Medulla oblongata (tissue), 1 donor: ENCODE measurements around the gene METTL3.
"Not testable (repeated sequence)": the region's sequence is repeated elsewhere in the genome, so short reads cannot be mapped to it uniquely, and the experiment has no call there.

Experiments used
- DNase-seq: peaks from one replicate; pipeline ENCODE4 v3.0.0-alpha.2; 2015; ENCODE audit errors: extremely low spot score

The METTL3 gene

DNA sequence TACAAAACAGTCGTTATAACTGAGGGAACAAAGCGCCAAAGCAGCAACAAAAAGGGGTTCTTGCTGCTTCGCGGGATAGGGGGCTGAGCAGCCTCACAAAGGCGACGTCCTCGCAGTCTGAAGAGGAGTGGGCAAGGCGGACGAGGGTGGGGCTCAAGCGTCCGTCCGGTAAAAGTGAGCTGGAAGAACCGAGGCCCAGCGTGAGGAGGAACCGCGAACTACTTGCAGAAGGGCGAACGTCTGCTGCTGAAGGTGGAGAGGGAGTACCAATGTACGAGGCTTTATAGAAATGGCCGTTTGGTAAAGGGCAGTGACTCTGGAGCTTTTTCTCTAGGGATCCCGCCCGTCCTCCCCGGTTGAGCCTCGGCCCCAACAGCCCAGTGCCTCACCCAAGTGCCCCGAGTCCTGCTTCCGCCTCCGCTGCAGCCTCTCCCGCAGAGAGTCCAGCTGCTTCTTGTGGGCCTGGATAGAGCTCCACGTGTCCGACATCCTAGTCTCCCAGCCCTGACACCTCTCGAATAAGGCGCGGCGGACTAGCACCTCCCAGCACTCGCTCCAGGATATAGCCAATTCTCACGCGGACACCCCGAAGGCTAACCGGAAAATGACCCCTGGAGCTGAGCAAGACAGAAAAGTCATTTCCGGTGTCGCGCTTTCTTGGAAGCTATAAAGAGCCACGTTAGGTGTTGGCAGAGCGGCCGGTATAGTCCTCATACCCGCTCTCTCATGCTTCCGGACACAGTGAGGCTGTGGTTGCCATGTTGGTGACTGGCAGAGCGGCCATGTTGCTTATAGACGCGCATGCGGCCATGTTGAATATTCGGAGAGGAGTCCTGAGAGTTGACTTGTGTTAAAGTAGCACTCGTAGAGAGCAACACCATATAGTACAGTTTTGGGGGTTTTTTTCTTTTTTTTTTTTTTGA is at the start of gene METTL3:
Gene METTL3, minus strand, starts transcription at position 606 of the 923 bp plus-strand sequence. Its CDS starts 117 bp downstream, at position 489.
- DNase-seq, result peak; percentile 100

DNA sequence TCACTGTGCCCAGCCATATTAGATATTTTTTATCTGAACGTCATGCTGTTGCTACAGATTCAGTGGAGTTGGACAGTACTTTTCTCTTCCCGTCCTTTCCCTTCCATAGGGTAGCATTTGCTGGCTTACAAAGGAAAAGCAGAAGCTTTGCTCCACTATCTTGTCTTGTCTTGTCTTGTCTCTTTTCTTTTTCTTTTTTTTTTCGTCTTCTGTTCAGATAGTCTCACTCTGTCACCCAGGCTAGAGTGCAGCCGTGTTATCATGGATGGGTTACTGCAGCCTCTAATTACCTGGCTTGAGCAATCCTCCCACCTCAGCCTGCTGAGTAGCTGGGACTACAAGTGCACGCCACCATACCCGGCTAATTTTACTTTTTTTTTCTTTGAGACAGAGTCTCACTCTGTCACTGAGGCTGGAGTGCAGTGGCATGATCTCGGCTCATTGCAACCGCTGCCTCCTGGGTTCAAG is 47.6 kb upstream of the METTL3 start:
- no peak for DNase-seq

DNA sequence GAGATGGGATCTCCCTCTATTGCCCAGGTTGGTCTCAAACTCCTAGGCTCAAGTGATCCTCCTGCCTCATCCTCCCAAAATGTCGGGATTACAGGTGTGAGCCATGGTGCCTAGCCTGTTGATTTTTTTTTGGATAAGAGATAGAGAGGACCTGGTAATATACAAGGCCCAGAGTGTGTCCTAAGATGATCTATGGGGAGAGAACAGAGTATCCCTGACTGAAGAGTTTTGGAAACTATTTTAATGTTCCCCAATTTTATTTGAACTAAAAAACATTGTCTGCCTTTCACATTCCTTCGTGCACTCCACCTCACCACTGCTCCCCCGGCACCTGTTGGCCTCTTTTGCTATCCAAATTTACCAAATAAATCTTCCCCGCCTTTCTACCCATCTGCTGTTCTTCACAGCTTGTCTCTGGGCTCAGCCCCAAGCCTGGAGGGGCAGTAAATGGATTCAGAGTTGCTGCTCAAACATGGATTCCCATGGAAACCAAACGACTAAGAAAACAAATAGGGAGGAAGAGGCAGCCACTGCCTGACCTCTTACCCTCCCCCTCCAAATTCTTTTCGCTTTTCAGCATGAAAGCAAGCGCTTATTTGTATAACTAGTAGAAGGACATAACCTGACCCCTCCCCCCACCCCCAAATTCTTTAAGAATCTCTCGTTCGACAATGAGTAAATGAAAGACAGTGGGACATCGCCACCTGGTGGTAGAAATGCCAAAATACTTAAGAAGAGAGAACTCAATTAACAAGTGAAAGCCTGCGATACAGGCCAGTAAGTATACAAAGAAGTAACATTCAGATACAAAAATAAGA is 46.2 kb upstream of the METTL3 start:
- peak; percentile 97 for DNase-seq

GRCh38 chr14:21556378-21557083 is 45.4 kb upstream of the METTL3 start:
- DNase-seq, result no peak

DNA sequence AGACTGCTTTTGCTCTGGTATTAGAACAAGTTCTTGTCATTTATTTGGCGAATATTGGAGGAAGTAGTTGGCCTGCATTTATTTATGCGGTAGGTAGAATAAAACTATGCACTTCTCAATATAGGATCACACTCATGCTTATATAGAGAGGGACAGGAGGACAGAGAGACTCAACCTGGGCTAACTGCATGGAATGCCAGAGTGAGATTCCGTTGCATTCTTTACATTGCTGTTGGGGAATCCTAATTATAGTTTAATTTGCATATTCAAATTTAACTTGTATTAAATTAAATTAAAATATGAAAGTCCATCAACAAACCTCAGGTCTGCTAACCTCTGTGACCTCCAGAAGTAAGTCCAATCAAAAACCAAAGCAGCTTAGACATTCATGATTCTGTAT is 42.1 kb upstream of the METTL3 start:
- DNase-seq, result no peak

GRCh38 chr14:21544588-21544987 is 33.4 kb upstream of the METTL3 start:
- not testable (repeated sequence) for DNase-seq

- no peak for DNase-seq
These were observed 32.8 kb upstream of the METTL3 start for GRCh38 chr14:21543963-21544362.

DNA sequence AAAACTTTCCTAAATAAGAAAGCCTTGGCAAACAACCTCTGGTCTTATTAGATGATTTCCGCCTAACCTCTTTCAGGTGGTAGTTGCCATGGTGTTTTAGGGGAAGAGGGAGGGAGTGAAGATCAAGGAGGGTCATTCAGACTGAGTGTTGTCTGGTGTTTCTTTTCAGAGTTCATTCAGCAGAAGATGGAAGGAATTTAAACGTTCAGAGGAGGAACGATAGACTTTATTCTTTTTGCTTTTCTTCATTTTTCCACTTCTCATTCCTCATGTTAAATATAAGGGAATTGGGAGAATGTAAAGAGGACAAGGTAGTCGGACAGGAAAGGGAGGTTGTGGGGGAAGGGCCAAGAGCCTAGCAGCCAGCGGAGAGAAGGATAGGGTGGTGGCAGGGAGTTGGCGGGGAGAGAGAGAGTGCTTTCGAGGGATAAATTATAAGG is 32.4 kb upstream of the METTL3 start:
- DNase-seq, result no peak

GRCh38 chr14:21541413-21542074 is 30.4 kb upstream of the METTL3 start:
- DNase-seq, result no peak

GRCh38 chr14:21539189-21539940 is 28.2 kb upstream of the METTL3 start:
- DNase-seq, result peak; percentile 46

DNA sequence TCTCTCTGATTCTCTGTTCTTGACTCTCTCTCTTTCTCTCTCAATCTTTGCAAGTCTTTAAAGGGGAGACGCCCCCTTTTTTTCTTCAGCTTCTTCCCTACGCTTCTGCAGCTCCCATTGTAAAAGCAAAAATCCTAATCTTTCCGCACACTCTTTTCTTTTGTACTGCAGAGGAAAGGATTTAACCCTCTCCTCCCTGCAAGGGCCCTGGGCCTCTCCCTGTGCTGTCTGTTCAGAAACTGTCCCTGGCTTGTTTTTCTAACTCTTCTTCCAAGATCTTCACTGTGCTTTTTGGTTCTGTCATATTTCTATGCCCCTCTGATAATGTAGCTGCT is 25.9 kb upstream of the METTL3 start:
- DNase-seq, result no peak

- DNase-seq, result peak; percentile 30
These were observed 25.4 kb upstream of the METTL3 start for GRCh38 chr14:21536418-21537089.

DNA sequence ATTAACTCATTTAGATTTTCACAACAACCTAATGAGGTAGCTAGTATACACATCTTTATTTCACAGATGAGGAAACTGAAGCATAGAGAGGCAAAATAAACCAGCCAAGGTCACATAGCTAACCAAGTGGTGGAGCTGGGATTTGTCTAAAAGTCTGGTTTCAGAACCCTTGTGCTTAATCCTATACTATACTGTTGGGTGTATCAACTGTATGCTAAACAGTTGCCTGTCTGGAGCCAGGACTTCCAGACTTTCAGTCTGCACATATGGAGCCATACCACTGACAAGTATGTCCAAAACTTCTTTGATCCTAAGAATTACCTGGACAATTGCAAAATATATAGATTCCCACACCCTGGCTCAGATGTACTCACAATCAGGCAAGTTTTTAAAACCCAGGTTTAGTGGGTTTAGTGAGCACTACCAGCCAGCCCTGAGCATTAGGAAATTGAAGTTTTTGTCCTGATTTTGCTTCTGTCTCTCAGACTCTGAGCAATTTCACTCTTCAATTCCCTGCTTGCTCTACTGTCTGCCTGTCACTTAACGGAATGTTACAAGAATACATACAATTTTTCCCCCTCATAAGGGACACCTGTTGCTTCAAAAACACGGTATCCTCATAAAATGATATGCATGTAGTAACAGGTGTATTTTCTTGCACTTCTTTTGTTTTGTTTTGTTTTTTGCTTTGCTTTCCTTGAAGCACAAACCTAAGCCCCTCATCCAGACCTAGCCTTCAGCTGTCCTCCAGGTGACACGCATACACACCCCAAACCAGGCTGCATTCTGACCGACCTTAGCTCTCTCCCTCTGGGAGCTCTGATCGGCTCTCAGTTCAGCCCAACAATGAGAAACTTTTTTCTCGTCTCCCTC is 24.6 kb upstream of the METTL3 start:
- no peak for DNase-seq

DNA sequence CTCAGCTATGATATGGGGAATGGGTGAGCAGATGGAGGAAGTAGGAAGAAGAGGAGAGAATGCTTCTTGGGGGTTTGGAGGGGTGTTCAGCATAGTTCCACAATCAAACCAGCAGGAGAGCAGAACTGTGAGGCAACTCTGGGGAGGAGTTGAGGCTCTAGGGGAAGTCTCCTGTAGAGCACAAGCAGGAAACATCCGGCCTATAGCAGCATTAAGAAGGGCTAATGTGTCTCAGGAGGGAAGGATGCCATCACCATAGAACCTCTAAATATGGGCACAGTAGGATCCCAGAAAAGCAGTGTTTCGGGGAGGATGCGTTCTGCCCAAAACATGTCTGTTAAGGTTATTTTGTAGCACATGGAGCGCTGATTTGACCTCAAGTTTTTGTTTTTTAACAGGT is 23.4 kb upstream of the METTL3 start:
- no peak for DNase-seq

DNA sequence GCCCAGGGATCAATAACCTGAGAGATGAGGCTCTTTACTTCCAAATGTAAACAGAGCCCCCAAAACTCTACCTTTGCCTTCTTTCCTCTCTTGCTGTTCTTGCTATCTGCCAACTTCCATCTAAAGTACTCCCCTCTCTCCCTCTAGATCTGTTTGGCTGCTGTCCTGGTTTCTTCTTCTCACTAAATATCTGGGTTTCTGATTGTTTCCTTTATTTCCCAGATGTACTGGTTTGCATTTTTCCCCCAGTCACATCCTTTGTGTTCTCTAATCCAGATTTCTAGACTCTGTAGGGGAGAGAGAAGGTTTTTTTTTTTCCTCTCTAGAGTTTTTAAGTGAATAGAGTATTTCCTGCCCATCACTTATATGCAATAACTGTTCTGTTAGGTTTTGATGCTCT is 22.2 kb upstream of the METTL3 start:
- no peak for DNase-seq

DNA sequence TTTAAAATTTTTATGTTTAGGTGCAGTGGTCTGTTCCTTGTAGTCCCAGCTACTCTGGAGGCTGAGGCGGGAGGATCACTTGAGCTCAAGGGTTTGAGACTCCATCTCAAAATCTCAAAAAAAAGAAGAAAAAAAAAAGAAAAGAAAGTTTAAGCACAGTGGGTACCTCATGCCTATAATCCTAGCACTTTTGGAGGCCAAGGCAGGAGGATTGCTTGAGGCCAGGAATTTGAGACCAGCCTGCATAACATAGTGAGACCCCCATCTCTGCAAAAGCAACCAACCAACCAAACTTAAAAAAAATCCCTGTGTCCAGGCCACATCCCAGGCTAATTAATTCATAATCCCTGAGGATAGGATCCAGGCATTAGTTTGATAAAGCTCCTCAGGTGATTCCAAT is 18.4 kb upstream of the METTL3 start:
- DNase-seq, result no peak

DNA sequence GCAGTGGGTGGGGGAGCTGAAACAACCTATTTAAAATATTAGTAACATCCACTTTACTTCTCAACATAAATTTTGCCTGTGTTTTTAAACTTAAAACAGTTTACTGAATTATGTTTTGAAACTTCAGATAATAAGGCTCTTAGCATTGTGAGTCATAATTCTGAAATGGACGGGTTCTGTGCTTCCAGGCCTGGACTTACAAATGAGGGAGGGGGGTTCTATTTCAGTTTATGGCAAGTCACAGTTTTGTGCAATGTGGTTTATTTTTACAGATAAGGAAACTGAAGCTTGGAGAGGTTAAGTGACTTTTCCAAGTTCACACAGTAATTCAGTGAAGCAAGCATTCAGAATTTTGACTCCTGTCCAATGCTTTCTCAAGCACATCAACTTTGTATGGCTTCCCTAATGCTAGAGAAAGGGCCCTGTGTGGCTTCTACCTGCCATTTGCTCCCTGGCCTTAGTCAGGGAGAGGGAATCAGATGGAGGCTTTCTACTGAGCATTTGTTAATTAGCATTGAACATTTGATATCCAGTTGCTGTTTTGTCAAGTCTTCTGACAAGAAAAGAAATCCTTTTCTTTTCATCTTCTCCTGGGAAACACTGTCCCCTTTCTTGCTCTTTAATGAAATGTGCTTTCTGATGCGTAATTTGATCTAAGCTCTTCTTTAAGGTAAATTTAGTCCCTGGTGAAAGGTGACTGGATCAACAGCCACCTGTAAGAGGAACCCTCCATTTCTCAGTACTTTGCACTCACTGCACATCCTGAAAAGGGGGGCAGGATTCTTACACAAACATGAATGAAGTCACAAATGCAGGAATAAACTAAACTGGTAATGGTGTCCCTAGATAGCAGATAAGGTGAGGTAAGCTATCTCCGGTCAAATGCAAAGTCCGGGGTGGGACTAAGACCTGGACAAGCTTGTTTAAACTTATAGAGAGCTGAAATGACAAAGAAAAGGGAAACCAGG is 17.5 kb upstream of the METTL3 start:
- no peak for DNase-seq

DNA sequence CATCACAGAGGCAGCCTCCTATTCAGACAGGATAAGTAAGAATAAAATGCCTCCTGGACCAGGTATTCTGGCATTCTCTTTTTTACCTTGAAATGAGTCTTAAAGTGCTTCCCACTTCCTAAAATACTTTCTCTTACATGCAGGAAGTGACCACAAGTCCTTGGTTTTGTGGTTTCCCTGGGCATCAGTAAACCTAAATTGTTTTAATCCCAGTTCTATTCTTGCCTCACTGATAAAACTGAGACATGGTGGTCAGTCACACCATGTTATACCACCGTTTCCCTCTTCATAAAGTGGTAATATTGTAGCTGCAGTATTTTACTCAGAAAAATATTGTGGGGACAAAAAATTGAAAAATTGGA is 16.2 kb upstream of the METTL3 start:
- no peak for DNase-seq
